Keratinocyte (primary cell): ENCODE measurements around the gene ZNF92. TPM values are rescaled to one million over a fixed set of nuclear protein-coding genes. Genes with fewer than 3 reads are reported as not detected.

Source experiments
- DNase-seq: peaks from one replicate; pipeline ENCODE4 v3.0.0-alpha.2; 2011; ENCODE audit warnings: low read depth, missing footprints, low spot score
- FAIRE-seq: peaks from 2 replicates; lab custom pipeline; 2011; peaks lifted over from hg19 to GRCh38; lab: Jason Lieb, UNC
- H2AFZ ChIP-seq: 2 replicates; pipeline ENCODE4 v1.6.0; 2012; ENCODE audit warnings: low read length, control low read depth, inconsistent platforms; ENCODE audit not compliant: control insufficient read depth
- H3K27ac ChIP-seq: 2 replicates; pipeline ENCODE4 v1.5.1; 2011; ENCODE audit warnings: low read length; ENCODE audit not compliant: control insufficient read depth, insufficient read depth
- H3K27me3 ChIP-seq: 3 replicates; pipeline ENCODE4 v1.6.0; 2011; ENCODE audit warnings: low read length; ENCODE audit not compliant: control insufficient read depth, insufficient read depth; ENCODE audit errors: extremely low read depth
- H3K36me3 ChIP-seq, 2 experiments: 2 replicates in 1 of 2; 3 replicates in 1 of 2; pipeline ENCODE4 v1.5.1; 2011; ENCODE audit warnings: low read length in 2 of 2, mild to moderate bottlenecking in 1 of 2; ENCODE audit not compliant: control insufficient read depth in 2 of 2, insufficient read depth in 2 of 2; ENCODE audit errors: extremely low read depth in 1 of 2
- H3K4me1 ChIP-seq: 3 replicates; pipeline ENCODE4 v1.5.1; 2011; ENCODE audit warnings: low read length; ENCODE audit not compliant: control insufficient read depth, insufficient read depth; ENCODE audit errors: extremely low read depth
- H3K4me2 ChIP-seq: 3 replicates; pipeline ENCODE4 v1.6.0; 2011; ENCODE audit warnings: low read depth, low read length; ENCODE audit not compliant: control insufficient read depth, insufficient read depth; ENCODE audit errors: extremely low read depth
- H3K4me3 ChIP-seq, 3 experiments: fragments of 200-600 bp in 1 of 3; sonication (generic) in 1 of 3; 2 replicates in 2 of 3; 3 replicates in 1 of 3; pipeline ENCODE4 v1.5.1; 2011 to 2016; ENCODE audit warnings: low read length in 3 of 3, mild to moderate bottlenecking in 3 of 3, control low read depth in 2 of 3, inconsistent platforms in 1 of 3, low read depth in 1 of 3, mixed read lengths in 1 of 3, mixed run types in 1 of 3, moderate library complexity in 1 of 3; ENCODE audit not compliant: control insufficient read depth in 2 of 3, insufficient read depth in 2 of 3; ENCODE audit errors: extremely low read depth in 1 of 3
- H3K79me2 ChIP-seq: 2 replicates; pipeline ENCODE4 v1.6.0; 2012; ENCODE audit warnings: low read length; ENCODE audit not compliant: control insufficient read depth, insufficient read depth
- H3K9ac ChIP-seq: 3 replicates; pipeline ENCODE4 v1.6.0; 2011; ENCODE audit warnings: low read length; ENCODE audit not compliant: control insufficient read depth, insufficient read depth; ENCODE audit errors: extremely low read depth
- H3K9me1 ChIP-seq: 3 replicates; pipeline ENCODE4 v1.6.0; 2011; ENCODE audit warnings: low read length; ENCODE audit not compliant: control insufficient read depth, insufficient read depth; ENCODE audit errors: extremely low read depth
- H3K9me3 ChIP-seq: 2 replicates; pipeline ENCODE4 v1.5.1; 2012; ENCODE audit warnings: low read depth, low read length; ENCODE audit not compliant: control insufficient read depth
- H4K20me1 ChIP-seq: 3 replicates; pipeline ENCODE4 v1.6.0; 2011; ENCODE audit warnings: low read length; ENCODE audit not compliant: control insufficient read depth, insufficient read depth; ENCODE audit errors: extremely low read depth
- EZH2 ChIP-seq: IDR thresholded peaks from one replicate; pipeline ENCODE4 v1.6.1; 2012; ENCODE audit warnings: inconsistent platforms, mild to moderate bottlenecking, low read length, moderate library complexity
- dilution Hi-C: fragments of 300-500 bp; cut with MboI; formaldehyde crosslinking; loops from one replicate; pipeline ENCODE4 v1.7.0; 2020; ENCODE audit warnings: low sequenced_read_pairs; ENCODE audit not compliant: extremely low pct_ligation_motif_present
- polyA plus RNA-seq, 5 experiments: library from polyadenylated mRNA; depleted of rRNA in 3 of 5; stranded (reverse) in 3 of 5; stranded (forward) in 1 of 5; unstranded in 1 of 5; fragments of >200 nt; gene quantifications; 1 replicate in 1 of 5; 2 replicates in 3 of 5; 3 replicates in 1 of 5; pipeline versions ENCODE4 v1.2.1 to v1.2.3, GENCODE V29; 2011 to 2012; ENCODE audit warnings: missing spikeins in 2 of 5, low read depth in 1 of 5, low replicate concordance in 1 of 5
- TF ChIP-seq, protein P1 (sequence below), 3 experiments: IDR thresholded peaks in 1 of 3; conservative IDR thresholded peaks in 1 of 3; optimal IDR thresholded peaks in 1 of 3; 2 replicates in 2 of 3; 3 replicates in 1 of 3; pipeline versions ENCODE3 to v1.5.1; 2011; ENCODE audit warnings: low read length in 3 of 3, mild to moderate bottlenecking in 3 of 3, moderate library complexity in 2 of 3, control low read depth in 1 of 3, inconsistent platforms in 1 of 3; ENCODE audit not compliant: insufficient read depth in 2 of 3; ENCODE audit errors: extremely low read depth in 1 of 3

The ZNF92 gene
- polyA plus RNA-seq, 1 donor (not counting 4 experiments of a cell fraction or from before 2014, with no cell fraction given): 3.3 TPM

DNA sequence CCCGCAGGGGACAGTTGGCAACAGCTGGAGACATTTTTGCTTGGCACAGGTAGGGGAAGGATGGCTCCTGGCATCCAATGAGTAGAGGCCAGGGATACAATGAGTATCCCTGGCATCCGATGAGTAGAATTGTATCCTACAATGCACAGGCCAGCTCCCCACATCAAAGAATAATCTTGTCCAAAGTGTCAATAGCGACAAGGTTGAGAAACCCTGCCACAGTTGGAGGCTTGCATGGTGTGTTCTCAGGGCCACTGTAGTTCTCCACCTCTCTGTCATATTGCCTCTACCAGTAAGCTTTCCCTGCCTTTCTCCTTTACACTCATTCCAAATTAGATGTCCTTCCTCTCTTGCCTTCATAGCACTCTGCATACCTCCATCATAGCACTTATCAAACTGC is 60.7 kb downstream of the ZNF92 start:
- TF ChIP-seq, protein P1, sequence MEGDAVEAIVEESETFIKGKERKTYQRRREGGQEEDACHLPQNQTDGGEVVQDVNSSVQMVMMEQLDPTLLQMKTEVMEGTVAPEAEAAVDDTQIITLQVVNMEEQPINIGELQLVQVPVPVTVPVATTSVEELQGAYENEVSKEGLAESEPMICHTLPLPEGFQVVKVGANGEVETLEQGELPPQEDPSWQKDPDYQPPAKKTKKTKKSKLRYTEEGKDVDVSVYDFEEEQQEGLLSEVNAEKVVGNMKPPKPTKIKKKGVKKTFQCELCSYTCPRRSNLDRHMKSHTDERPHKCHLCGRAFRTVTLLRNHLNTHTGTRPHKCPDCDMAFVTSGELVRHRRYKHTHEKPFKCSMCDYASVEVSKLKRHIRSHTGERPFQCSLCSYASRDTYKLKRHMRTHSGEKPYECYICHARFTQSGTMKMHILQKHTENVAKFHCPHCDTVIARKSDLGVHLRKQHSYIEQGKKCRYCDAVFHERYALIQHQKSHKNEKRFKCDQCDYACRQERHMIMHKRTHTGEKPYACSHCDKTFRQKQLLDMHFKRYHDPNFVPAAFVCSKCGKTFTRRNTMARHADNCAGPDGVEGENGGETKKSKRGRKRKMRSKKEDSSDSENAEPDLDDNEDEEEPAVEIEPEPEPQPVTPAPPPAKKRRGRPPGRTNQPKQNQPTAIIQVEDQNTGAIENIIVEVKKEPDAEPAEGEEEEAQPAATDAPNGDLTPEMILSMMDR (optimal IDR thresholded peaks at IDR 0.05 in 1 of 3, IDR thresholded peaks at IDR 0.05 in 1 of 3, conservative IDR thresholded peaks at IDR 0.05 in 1 of 3; ENCODE audit: extremely low read depth in 1 of 3, insufficient read depth in 2 of 3, low read length in 3 of 3): no peak
- TF ChIP-seq EZH2: no peak
- H3K9me3 ChIP-seq: peaks cover 12% of the 10 kb centered on the region
- H3K9me1 ChIP-seq: no peaks in the 10 kb centered on the region
- H3K36me3 ChIP-seq: no peaks in the 10 kb centered on the region
- no peak overlapping the region for H3K27ac ChIP-seq
- DNase-seq (no peak), FAIRE-seq (no peak)
- dilution Hi-C loops: no loop called here
- H3K9ac ChIP-seq: no peak overlapping the region
- H3K27me3 ChIP-seq: no peaks in the 10 kb centered on the region
- H3K4me3 ChIP-seq: no peak overlapping the region
- H3K79me2 ChIP-seq: no peaks in the 10 kb centered on the region
- H2AFZ ChIP-seq: no peak overlapping the region
- peaks cover 13% of the 10 kb centered on the region for H3K4me1 ChIP-seq
- H4K20me1 ChIP-seq: no peaks in the 10 kb centered on the region
- no peak overlapping the region for H3K4me2 ChIP-seq

DNA sequence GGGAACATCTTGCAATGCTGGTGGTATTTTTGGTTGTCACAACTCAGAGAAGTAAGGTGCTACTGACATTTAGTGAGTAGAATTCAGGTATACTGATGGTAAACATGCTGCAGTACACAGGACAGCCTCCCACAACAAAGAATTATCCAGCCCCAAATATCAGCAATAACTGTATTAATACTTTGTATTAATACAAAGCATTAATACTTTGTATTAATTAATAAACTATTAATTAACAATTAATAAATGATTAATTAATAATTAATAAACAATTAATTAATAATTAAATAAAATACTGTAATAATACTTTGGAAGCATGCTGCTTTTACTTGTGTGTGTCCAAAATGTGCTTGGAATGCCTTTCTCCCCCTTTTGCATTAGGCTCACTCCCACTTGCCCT is 62.5 kb downstream of the ZNF92 start:
- no peaks in the 10 kb centered on the region for H4K20me1 ChIP-seq
- TF ChIP-seq EZH2: no peak
- TF ChIP-seq, protein P1 (optimal IDR thresholded peaks at IDR 0.05 in 1 of 3, IDR thresholded peaks at IDR 0.05 in 1 of 3, conservative IDR thresholded peaks at IDR 0.05 in 1 of 3; ENCODE audit: extremely low read depth in 1 of 3, insufficient read depth in 2 of 3, low read length in 3 of 3): no peak
- H3K9me1 ChIP-seq: no peaks in the 10 kb centered on the region
- no peaks in the 10 kb centered on the region for H3K27me3 ChIP-seq
- H3K9me3 ChIP-seq: no peaks in the 10 kb centered on the region
- FAIRE-seq: no peak
- no peak overlapping the region for H3K9ac ChIP-seq
- H2AFZ ChIP-seq: no peak overlapping the region
- H3K36me3 ChIP-seq: no peaks in the 10 kb centered on the region
- H3K4me2 ChIP-seq: no peak overlapping the region
- no peak overlapping the region for H3K27ac ChIP-seq
- no peak for DNase-seq
- H3K79me2 ChIP-seq: no peaks in the 10 kb centered on the region
- H3K4me1 ChIP-seq: peaks cover 28% of the 10 kb centered on the region
- dilution Hi-C loops: no loop called here
- H3K4me3 ChIP-seq: no peak overlapping the region
